Activated naive CD8-positive, alpha-beta T cell treated with anti-CD3 and anti-CD28 coated beads for 36 hours (primary cell): Measurements from ENCODE around the gene PKIB. TPM values are rescaled to one million over a fixed set of nuclear protein-coding genes. Genes with fewer than 3 reads are reported as not detected.

Source experiments
- DNase-seq: peaks from one replicate; pipeline ENCODE4 v3.0.0; 2021
- H3K27ac Mint-ChIP-seq: one replicate; pipeline ENCODE4 v1.8.0; 2022; ENCODE audit warnings: mild to moderate bottlenecking, moderate library complexity, mixed read lengths
- H3K27me3 Mint-ChIP-seq: one replicate; pipeline ENCODE4 v1.8.0; 2022; ENCODE audit warnings: mild to moderate bottlenecking, mixed read lengths
- H3K36me3 Mint-ChIP-seq: one replicate; pipeline ENCODE4 v1.8.0; 2021; ENCODE audit warnings: mild to moderate bottlenecking, mixed read lengths
- H3K4me1 Mint-ChIP-seq: one replicate; pipeline ENCODE4 v1.8.0; 2021; ENCODE audit warnings: mixed read lengths
- H3K4me3 Mint-ChIP-seq: one replicate; pipeline ENCODE4 v1.8.0; 2022; ENCODE audit warnings: mild to moderate bottlenecking, moderate library complexity, mixed read lengths
- H3K9me3 Mint-ChIP-seq: one replicate; pipeline ENCODE4 v1.8.0; 2022; ENCODE audit warnings: mixed read lengths
- total RNA-seq, 2 experiments: library from RNA; stranded (reverse); gene quantifications; one replicate each; pipeline ENCODE4 v1.2.3, GENCODE V29; 2021

The PKIB gene
- total RNA-seq, 2 experiments from 2014 or later, result 0.52 to 0.62 TPM

DNA sequence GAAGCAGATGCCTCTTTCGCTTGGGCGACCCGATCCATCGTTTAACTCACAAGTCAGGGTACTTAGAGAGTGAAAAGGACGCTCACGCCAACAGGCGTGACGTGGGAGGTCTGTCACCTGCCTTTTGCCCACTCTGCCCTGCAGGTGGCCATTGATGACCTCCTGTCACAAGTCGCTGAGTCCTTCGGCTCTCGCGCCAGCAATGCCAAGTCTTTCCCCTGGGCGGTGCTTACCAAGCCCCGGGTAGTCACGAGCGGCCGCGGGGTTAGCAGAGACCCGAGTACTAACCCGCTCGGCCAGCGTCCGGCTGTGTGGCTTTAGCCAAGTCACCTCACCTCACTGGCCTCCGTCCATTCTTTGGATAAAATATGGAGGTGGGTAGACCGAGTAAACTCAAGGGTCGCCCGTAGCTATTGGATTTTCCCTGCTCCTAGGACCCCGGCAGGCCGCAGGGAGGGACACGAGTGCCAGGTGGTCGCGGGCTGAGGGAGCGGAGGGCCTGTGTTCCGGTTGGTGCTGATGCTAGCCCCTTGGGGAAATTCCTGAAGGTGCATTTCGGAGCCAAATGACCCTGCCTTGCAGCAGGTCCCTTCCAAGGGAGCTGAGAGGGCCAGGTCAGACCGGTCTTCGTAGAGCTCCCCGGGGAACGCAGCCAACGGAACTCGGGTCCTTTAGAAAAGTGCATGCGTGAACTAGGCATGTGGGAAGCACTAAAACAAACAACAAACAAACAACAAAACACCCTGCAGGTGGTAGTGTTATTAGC lies 668 bp downstream of the PKIB start:
- H3K4me3 Mint-ChIP-seq, result peak overlapping the region; percentile 80
- H3K4me1 Mint-ChIP-seq, result peaks cover 17% of the 10 kb centered on the region
- peak; percentile 14 for DNase-seq
- peaks cover 44% of the 10 kb centered on the region for H3K27me3 Mint-ChIP-seq
- H3K9me3 Mint-ChIP-seq, result no peaks in the 10 kb centered on the region
- no peaks in the 10 kb centered on the region for H3K36me3 Mint-ChIP-seq
- H3K27ac Mint-ChIP-seq, result no peak overlapping the region

DNA sequence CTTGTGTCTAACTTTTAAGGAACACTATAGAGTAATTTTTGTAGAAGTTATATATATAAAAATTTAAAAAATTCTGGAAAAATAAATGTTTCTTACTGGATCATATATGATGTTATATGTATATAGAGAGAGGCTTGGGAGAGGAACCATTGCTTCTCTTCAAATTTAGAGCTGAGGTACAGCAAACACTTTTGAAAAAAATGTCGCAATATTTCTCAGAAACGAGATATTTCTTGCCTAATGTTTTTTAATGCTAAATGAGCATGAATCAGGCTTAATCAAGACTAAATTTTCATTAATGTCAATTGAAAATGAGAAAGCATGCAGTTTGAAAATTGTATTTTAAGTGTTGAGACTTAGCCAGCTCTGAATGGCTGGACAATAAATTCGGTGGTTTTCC lies 2.6 kb downstream of the PKIB start:
- Mint-ChIP-seq H3K36me3 (no peaks in the 10 kb centered on the region), H3K27me3 (peaks cover 49% of the 10 kb centered on the region), H3K4me3 (no peak overlapping the region), H3K9me3 (no peaks in the 10 kb centered on the region), H3K4me1 (peaks cover 17% of the 10 kb centered on the region), H3K27ac (no peak overlapping the region)
- DNase-seq, result no peak

DNA sequence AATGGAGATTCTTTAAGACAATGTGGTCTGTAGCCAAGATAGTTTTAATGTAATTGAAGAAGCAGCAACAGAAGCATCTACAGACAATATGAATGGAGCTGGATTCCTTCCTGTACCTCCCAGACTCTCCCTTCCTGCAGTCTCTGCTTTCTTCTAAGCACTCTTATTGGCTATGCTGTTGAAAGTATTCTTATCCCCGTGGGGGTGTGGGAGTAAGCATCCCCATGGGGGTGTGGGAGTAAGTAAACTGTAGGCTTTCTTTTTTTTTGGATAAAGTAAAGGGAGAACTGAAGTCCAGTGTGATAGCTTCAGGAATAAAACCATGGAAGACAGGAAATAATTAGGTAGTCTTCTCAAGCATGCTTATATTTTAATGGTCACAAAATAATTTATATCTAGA lies 4.1 kb downstream of the PKIB start:
- peaks cover 16% of the 10 kb centered on the region for H3K4me1 Mint-ChIP-seq
- no peak overlapping the region for H3K27ac Mint-ChIP-seq
- no peaks in the 10 kb centered on the region for H3K36me3 Mint-ChIP-seq
- no peak overlapping the region for H3K4me3 Mint-ChIP-seq
- no peaks in the 10 kb centered on the region for H3K9me3 Mint-ChIP-seq
- no peak for DNase-seq
- peaks cover 48% of the 10 kb centered on the region for H3K27me3 Mint-ChIP-seq

DNA sequence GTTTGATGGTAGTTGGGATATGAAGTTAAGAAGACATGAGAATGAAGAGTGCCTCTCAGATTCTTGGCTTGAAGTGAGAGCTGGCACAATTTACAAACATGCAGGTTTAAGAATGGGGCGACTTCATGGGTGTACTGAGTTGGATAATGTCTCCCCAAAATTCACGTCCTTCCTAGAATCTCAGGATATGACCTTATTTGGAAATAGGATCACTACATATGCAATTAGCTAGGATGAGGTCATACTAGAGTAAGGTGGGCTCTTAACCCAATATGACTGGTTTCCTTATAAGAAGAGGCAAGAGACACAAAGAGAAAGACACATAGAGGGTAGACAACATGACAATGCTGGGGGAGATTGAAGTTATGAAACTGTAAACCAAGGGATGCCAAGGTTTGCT lies 5.2 kb downstream of the PKIB start:
- H3K27me3 Mint-ChIP-seq, result peaks cover 51% of the 10 kb centered on the region
- DNase-seq, result no peak
- peaks cover 9% of the 10 kb centered on the region for H3K4me1 Mint-ChIP-seq
- H3K4me3 Mint-ChIP-seq, result no peak overlapping the region
- no peak overlapping the region for H3K27ac Mint-ChIP-seq
- H3K9me3 Mint-ChIP-seq, result no peaks in the 10 kb centered on the region
- H3K36me3 Mint-ChIP-seq, result no peaks in the 10 kb centered on the region

DNA sequence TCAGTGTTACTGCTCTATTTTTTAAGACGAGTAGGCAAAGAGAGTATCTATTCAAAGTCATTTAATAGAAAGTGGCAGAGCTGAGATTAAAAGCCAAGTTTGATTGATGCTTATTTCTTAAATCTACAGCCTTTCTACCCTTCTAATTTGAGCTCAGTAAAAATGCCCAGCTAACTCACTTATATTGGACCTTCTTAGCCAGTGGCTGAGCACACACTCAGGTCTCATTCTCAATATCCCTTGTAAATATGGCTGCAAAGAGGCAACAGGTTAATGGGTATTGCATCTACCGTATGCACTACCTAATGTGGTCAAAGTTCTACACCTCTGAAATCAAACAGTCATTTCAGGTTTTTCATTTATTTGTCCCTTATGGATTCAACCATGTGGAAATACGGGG lies 6.7 kb downstream of the PKIB start:
- Mint-ChIP-seq H3K36me3 (no peaks in the 10 kb centered on the region), H3K4me3 (no peak overlapping the region), H3K27ac (no peak overlapping the region)

DNA sequence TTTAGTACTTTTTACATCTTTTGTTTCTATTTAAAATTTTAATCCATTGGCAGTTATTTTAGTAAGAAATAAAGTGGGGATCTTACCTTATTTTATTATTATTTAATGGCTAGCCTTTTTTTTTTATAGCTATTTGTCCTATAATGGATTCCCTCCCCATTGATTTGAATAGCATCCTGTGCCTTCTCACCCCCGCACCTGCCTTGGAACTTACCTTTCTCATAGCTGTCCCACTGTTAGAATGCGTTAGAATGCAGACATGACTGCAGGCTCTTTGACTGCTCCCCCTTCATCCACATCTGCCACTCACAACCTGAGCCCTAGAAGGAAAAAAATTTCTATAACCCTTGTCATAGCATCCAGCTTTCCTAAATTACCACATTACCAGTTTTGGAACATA lies 9.1 kb downstream of the PKIB start:
- no peaks in the 10 kb centered on the region for H3K4me1 Mint-ChIP-seq
- peaks cover 45% of the 10 kb centered on the region for H3K27me3 Mint-ChIP-seq
- no peak overlapping the region for H3K27ac Mint-ChIP-seq
- no peaks in the 10 kb centered on the region for H3K36me3 Mint-ChIP-seq
- H3K9me3 Mint-ChIP-seq, result no peaks in the 10 kb centered on the region
- no peak overlapping the region for H3K4me3 Mint-ChIP-seq
- no peak for DNase-seq

More for the DNA sequence above, 6.7 kb downstream of the PKIB start:
- H3K27me3 Mint-ChIP-seq, result peaks cover 50% of the 10 kb centered on the region
- no peak for DNase-seq
- H3K9me3 Mint-ChIP-seq, result no peaks in the 10 kb centered on the region
- H3K4me1 Mint-ChIP-seq, result no peaks in the 10 kb centered on the region

- DNase-seq, result no peak
- H3K36me3 Mint-ChIP-seq, result no peaks in the 10 kb centered on the region
- no peak overlapping the region for H3K4me3 Mint-ChIP-seq
- peaks cover 40% of the 10 kb centered on the region for H3K27me3 Mint-ChIP-seq
- H3K4me1 Mint-ChIP-seq, result no peaks in the 10 kb centered on the region
- no peaks in the 10 kb centered on the region for H3K9me3 Mint-ChIP-seq
- no peak overlapping the region for H3K27ac Mint-ChIP-seq
Observed at GRCh38 chr6:122620428-122620827, 10.2 kb downstream of the PKIB start.

DNA sequence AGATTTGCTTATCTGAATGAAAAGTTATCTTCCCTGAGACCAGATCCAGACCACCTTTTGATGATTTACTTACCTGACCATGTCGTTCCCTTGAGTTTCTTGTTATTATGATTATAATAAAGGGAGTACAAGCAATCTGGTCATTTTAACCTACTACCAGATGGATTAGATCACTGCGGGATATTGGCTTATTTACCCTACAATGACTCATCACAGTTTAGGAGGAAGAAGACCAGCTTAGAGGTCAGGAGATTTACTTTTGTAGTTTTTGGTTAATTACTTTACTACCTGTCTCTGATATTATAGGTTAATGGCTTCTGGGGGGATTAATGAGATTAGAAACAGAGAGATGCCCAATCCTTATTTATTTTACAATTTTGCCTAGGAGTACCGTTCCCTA lies 10.7 kb downstream of the PKIB start:
- Mint-ChIP-seq H3K4me1 (no peaks in the 10 kb centered on the region), H3K27me3 (peaks cover 38% of the 10 kb centered on the region), H3K36me3 (no peaks in the 10 kb centered on the region), H3K27ac (no peak overlapping the region), H3K9me3 (no peaks in the 10 kb centered on the region), H3K4me3 (no peak overlapping the region)
- no peak for DNase-seq

DNA sequence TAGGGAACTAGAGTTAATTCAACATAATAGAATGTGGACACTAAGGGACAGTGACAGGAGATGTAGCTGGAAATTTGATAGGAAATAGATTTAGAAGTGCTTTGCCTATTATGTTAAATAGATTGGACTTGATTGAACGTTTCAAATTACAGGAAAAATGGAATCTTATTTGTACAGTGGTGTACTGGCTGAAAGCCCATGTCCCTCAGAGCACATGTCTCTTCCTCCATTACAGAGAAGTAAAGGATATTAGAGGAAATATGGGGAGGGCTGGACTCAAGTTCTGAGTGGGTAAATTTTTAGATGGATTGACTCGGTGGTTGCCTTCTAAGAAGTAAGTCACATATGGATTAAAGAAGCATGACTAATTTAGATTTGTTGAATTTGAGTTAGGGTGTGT lies 11.4 kb downstream of the PKIB start:
- no peak overlapping the region for H3K4me3 Mint-ChIP-seq
- H3K27me3 Mint-ChIP-seq, result peaks cover 38% of the 10 kb centered on the region
- no peaks in the 10 kb centered on the region for H3K9me3 Mint-ChIP-seq
- H3K36me3 Mint-ChIP-seq, result no peaks in the 10 kb centered on the region
- DNase-seq, result no peak
- H3K27ac Mint-ChIP-seq, result no peak overlapping the region
- H3K4me1 Mint-ChIP-seq, result no peaks in the 10 kb centered on the region

DNA sequence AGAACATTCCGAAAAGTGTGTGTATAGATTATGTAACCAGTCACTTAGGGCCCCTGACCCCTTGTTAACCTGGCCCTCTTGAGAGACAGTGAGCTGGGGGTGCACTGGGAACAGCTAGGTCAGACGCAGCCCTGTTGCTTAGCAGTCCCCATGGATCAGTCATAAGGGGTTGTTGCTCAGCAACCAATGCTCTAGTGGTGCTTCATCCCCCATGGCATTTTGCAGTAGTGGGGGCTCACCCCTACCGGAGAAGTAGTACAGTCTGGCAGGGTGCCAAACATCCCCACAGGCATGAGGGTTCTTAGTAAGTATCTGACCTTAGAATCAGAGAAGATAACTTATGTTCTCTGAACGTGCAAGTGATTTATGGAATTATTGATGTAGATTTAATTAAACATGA lies 12.3 kb downstream of the PKIB start:
- H3K9me3 Mint-ChIP-seq, result no peaks in the 10 kb centered on the region
- H3K27me3 Mint-ChIP-seq, result peaks cover 37% of the 10 kb centered on the region
- H3K4me3 Mint-ChIP-seq, result no peak overlapping the region
- no peak for DNase-seq
- no peaks in the 10 kb centered on the region for H3K4me1 Mint-ChIP-seq
- no peaks in the 10 kb centered on the region for H3K36me3 Mint-ChIP-seq
- H3K27ac Mint-ChIP-seq, result no peak overlapping the region

- DNase-seq, result no peak
- no peak overlapping the region for H3K27ac Mint-ChIP-seq
- H3K27me3 Mint-ChIP-seq, result peaks cover 35% of the 10 kb centered on the region
- H3K4me1 Mint-ChIP-seq, result no peaks in the 10 kb centered on the region
- H3K4me3 Mint-ChIP-seq, result no peak overlapping the region
- no peaks in the 10 kb centered on the region for H3K36me3 Mint-ChIP-seq
- no peaks in the 10 kb centered on the region for H3K9me3 Mint-ChIP-seq
Observed at GRCh38 chr6:122623279-122623678, 13.1 kb downstream of the PKIB start.

GRCh38 chr6:122624853-122625252 lies 14.6 kb downstream of the PKIB start:
- Mint-ChIP-seq H3K36me3 (no peaks in the 10 kb centered on the region), H3K4me1 (no peaks in the 10 kb centered on the region), H3K27me3 (peaks cover 29% of the 10 kb centered on the region), H3K27ac (no peak overlapping the region), H3K4me3 (no peak overlapping the region), H3K9me3 (no peaks in the 10 kb centered on the region)
- no peak for DNase-seq

DNA sequence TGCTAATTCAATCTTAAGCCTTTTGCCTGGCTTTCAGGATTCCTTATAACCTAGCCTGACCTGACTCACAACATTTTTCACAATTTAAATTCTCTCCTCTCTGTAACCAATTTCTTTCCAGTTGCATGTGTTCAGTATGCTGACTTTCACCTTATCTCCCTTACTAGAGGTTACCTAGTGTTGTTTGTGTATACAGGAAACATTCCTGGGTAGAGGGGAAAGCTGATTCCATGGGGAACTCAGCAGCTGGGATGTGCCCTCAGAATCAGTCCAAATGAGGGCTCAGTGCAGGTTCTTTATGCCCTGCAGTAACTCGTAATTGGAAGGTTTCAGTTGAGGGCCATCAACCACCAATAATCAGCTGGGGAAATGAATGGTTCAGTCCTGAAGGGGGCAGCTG lies 18.5 kb downstream of the PKIB start:
- no peaks in the 10 kb centered on the region for H3K9me3 Mint-ChIP-seq

GRCh38 chr6:122631571-122632249 lies 21.5 kb downstream of the PKIB start:
- H3K4me3 Mint-ChIP-seq, result no peak overlapping the region
- H3K36me3 Mint-ChIP-seq, result no peaks in the 10 kb centered on the region
- peaks cover 10% of the 10 kb centered on the region for H3K27me3 Mint-ChIP-seq
- no peaks in the 10 kb centered on the region for H3K9me3 Mint-ChIP-seq
- no peaks in the 10 kb centered on the region for H3K4me1 Mint-ChIP-seq
- no peak overlapping the region for H3K27ac Mint-ChIP-seq
- DNase-seq, result no peak

More for the DNA sequence above, 18.5 kb downstream of the PKIB start:
- H3K4me3 Mint-ChIP-seq, result no peak overlapping the region
- no peaks in the 10 kb centered on the region for H3K36me3 Mint-ChIP-seq
- no peak for DNase-seq
- H3K27me3 Mint-ChIP-seq, result peaks cover 10% of the 10 kb centered on the region
- H3K27ac Mint-ChIP-seq, result no peak overlapping the region
- no peaks in the 10 kb centered on the region for H3K4me1 Mint-ChIP-seq

DNA sequence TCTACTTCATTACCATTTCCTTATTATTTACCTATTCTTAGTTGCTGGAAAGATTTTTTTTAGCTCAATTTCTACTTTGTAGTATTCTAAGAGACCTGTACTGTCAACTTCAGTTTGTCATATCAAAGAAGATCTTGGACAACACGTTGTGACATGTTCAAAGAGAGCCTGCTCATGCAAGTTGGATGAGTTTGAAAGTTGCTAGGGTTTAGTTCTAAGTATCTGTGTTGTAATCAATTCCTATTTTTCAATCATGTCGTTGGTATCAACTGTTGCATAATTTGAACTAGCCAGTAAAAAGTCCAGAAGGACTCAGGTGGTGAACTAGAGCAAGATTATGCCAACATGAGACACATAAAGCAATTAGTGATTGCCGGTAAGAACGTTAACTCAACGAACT lies 30.2 kb downstream of the PKIB start:
- Mint-ChIP-seq H3K9me3 (no peaks in the 10 kb centered on the region), H3K27ac (no peak overlapping the region), H3K27me3 (peaks cover 3% of the 10 kb centered on the region), H3K4me3 (no peak overlapping the region), H3K36me3 (no peaks in the 10 kb centered on the region), H3K4me1 (no peaks in the 10 kb centered on the region)
- no peak for DNase-seq

GRCh38 chr6:122641819-122642218 lies 31.6 kb downstream of the PKIB start:
- no peaks in the 10 kb centered on the region for H3K9me3 Mint-ChIP-seq
- H3K4me3 Mint-ChIP-seq, result no peak overlapping the region
- H3K27ac Mint-ChIP-seq, result no peak overlapping the region
- H3K4me1 Mint-ChIP-seq, result no peaks in the 10 kb centered on the region
- no peaks in the 10 kb centered on the region for H3K36me3 Mint-ChIP-seq
- DNase-seq, result no peak
- H3K27me3 Mint-ChIP-seq, result peaks cover 6% of the 10 kb centered on the region
